A673 (cell line): ENCODE measurements around the gene MARCHF5.

ENCODE experiments used
- CTCF ChIP-seq: fragments of 300-800, 200-600 bp; sonication (generic); conservative IDR thresholded peaks from 2 replicates; pipeline ENCODE4 v1.5.1; 2017; ENCODE audit warnings: low read depth, mild to moderate bottlenecking, antibody characterized with exemption, low read length, moderate library complexity, mixed read lengths
- EZH2 ChIP-seq: fragments of 200-600 bp; sonication (generic); IDR thresholded peaks from 2 replicates; pipeline ENCODE4 v1.6.1; 2017; ENCODE audit warnings: borderline replicate concordance, low read depth, mild to moderate bottlenecking, mixed read lengths, antibody characterized with exemption, low read length; ENCODE audit not compliant: poor library complexity, severe bottlenecking

GRCh38 chr10:92385831-92386230, 94.9 kb downstream of the MARCHF5 start:
- TF ChIP-seq CTCF, result no peak
- no peak for TF ChIP-seq EZH2
